Activated naive CD4-positive, alpha-beta T cell (primary cell): ENCODE results near the gene PIGU.
A peak's percentile ranks its signal among the peaks of the same experiment; 100 is the strongest.
"Not testable (repeated sequence)": the region's sequence is repeated elsewhere in the genome, so short reads cannot be mapped to it uniquely, and the experiment has no call there.

Experiments
- DNase-seq, 4 experiments: peaks; one replicate each; lab custom pipeline; 2025; lab: John Stamatoyannopoulos, UW

PIGU gene

GRCh38 chr20:34706912-34707784 lies 30.3 kb upstream of the PIGU start:
- DNase-seq: no peak

GRCh38 chr20:34706302-34706875 lies 29.5 kb upstream of the PIGU start:
- DNase-seq: no peak

- DNase-seq: no peak
Measured at GRCh38 chr20:34705397-34706301, 28.8 kb upstream of the PIGU start.

- no peak for DNase-seq
Measured at GRCh38 chr20:34705008-34705396, 28.1 kb upstream of the PIGU start.

DNA sequence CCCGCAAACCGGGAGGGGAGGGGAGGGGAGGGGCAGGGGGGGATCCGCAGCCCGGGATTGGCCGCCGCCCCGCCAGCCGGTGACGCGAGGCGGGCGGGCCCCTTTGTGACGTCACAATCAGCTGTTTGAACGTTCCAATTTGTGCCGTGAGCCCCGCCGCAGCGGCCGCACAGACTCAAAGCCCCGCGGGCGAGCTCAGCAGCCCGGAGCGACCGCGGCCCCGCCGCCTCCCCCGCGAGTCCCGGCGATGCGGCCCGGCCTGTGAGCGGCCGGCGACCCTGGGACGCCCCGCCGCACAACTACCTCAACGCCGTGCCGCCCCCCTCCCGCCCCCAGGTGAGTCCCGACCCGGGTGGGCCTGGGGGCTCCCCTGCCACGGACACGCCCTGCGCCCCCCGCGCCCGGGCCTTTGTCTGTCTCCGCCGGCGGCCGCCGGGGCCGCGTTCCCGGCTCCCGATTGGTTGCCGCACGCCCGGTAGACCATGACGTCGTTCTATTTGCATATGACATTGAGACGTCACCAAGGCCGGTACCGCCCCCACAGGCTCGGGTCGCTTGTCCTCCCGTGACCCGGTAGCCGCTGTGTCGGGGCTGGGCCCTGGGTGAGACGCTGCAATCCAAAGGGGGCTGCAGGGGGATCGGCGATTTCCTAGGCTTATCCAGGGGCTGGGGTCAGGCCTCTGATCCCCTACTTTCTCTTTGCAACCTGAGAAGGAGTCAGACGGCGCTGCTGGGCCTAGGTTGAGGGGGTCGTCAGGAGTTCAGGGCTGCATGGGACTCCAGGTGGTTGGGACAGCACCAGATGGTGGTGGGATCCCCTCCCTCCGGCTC lies 27.5 kb upstream of the PIGU start, which contains the start of gene TP53INP2:
Gene TP53INP2 (plus strand): TSS at position 168 of the 831 bp plus-strand sequence. CDS start 4,396 bp downstream, outside the sequence.
- DNase-seq: peak; percentile 48 to 80 (median 54)

- no peak for DNase-seq
Measured at GRCh38 chr20:34703424-34704176, 26.7 kb upstream of the PIGU start.

- no peak for DNase-seq
Measured at GRCh38 chr20:34703061-34703423, 26.1 kb upstream of the PIGU start.

- DNase-seq: no peak
Measured at GRCh38 chr20:34701405-34702085, 24.7 kb upstream of the PIGU start.

DNA sequence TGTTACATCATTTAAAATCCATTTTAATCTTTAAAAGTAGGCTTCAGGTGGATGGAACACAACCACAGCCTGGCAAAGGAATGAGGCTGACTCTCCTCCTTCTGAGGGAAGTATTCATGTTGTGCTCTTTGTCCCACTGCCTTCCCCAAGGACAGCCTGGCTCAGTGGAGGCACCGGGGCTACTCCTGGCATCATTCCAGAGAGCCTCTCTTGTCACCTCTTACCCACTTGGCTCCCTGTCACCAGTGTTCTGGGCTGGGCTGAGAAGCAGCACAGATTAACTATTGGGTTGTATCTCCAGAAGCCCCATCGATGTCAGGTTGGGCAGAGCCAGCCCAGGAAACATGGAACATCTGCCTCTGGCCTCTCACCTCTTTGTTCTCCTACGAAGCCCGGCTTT lies 16.5 kb upstream of the PIGU start:
- no peak for DNase-seq

- DNase-seq: no peak
Measured at GRCh38 chr20:34691838-34692237, 14.9 kb upstream of the PIGU start.

- DNase-seq: no peak
Measured at GRCh38 chr20:34689486-34689885, 12.6 kb upstream of the PIGU start.

GRCh38 chr20:34683667-34684066 lies 6.8 kb upstream of the PIGU start:
- DNase-seq: no peak

- DNase-seq: no peak
Measured at GRCh38 chr20:34680586-34681175, 3.8 kb upstream of the PIGU start.

- DNase-seq: no peak
Measured at GRCh38 chr20:34675993-34676641, 775 bp downstream of the PIGU start.

DNA sequence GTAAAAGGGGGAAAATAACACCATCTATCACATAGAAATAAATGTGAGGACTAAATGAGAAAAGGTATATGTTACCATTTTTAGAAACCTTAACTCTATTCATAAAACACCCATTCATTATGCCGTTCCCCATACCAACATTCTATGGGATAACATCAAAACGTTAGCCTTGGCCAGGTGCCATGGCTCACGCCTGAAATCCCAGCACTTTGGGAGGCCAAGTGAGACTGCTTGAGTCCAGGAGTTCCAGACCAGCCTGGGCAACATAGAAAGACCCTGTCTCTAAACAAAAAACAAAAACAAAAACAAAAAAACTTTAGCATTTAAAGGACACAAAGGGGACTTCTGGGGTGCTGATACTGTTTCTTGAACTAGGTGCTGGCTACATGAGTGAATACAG lies 1.3 kb downstream of the PIGU start:
- no peak for DNase-seq

DNA sequence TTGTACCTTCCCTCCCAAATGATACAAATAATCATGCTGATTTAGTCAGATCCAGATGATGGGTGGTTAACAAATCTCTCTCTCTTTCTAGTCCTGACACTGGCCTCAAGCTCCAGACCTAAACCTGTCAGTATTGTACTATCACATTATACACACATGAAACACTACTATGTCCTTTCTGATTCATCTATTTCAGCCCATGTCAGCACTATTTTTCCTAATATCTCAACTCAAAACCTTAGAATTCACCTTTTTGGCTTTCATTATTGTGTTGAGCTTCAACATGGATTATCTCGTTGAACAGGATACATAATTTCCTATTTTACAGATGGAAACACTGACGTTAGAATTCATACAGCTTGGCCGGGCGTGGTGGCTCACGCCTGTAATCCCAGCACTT lies 3.5 kb downstream of the PIGU start:
- DNase-seq: no peak

DNA sequence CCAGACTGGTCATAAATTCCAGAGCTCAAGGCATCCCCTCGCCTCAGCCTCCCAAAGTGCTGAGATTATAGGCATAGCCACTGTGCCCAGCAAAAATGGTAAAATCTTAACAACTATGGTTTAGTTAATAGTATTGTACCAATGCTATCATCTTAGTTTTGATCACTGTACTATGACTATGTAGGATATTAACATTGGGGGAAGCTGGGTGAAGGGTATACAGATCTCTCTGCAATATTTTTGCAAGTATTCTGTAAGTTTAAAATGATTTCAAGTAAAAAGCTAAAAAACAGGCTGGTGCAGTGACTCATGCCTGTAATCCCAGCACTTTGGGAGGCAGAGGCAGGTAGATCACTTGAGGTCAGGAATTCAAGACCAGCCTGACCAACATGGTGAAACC lies 7.8 kb downstream of the PIGU start:
- no peak for DNase-seq

DNA sequence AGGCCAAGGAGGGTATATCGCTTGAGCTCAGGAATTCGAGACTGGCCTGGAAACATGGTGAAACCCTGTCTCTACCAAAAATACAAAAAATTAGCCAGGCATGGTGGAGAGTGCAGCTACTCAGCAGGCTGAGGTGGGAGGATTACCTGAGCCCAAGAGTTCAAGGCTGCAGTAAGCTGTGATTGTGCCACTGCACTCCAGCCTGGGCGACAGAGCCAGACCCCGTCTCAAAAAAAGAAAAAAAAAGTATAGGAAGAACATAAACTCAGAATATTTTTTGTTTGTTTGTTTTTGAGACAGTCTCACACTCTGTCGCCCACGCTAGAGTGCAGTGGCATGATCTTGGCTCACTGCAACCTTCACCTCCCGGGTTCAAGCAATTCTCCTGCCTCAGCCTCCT lies 12.1 kb downstream of the PIGU start:
- not testable (repeated sequence) for DNase-seq

- no peak for DNase-seq
Measured at GRCh38 chr20:34663213-34663943, 13.5 kb downstream of the PIGU start.
